ENCODE data around the gene RANBP2. TPM values are rescaled to one million over a fixed set of nuclear protein-coding genes. Genes with fewer than 3 reads are reported as not detected.
"Not testable (repeated sequence)": the region's sequence is repeated elsewhere in the genome, so short reads cannot be mapped to it uniquely, and the experiment has no call there.

Gene RANBP2
- 107 and 120 TPM in 2 replicates for total RNA-seq (2014; rRNA removed; shearing (Covaris generic))

DNA sequence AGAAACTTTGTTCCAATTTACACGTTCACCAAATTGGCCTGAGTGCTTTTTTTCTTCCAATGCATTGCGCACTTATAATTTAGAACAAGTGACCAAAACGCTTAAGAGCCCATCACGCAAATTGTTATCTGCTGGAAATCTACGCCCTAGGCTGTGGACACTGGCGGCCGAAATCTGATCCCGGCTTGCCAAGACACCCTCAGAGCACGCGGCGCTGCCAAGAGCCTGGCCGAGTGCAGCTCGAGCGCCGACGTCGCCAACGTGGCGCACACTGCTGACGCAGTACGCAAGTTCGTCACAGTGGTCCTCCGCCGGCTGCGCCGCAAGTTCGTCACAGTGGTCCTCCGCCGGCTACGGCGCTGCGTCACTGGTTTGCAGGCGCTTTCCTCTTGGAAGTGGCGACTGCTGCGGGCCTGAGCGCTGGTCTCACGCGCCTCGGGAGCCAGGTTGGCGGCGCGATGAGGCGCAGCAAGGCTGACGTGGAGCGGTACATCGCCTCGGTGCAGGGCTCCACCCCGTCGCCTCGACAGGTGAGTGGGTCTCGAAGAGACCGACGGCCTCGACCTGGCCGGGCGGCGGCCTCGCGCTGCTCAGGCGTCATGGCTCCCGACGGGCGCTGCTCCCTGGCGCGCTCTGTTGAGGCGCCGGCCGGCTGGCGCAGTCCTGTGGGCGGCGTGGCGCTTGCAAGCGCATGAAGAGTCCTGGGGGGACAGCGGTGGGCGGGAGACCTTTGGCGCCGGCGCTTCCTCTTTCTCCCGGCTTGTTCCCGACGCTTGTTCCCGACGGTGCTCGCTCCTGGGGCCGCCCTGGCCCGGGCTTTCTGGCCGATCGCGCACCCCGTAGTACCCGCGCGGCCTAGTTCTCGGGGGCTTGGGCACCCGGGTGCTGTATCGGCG, at the start of gene RANBP2:
TSS of gene RANBP2 (plus strand) at position 334 of the 896 bp plus-strand sequence. CDS start at position 459, 125 bp downstream.
- Histone ChIP-seq H3K27ac (peak within 1 kb of the TSS; percentile 88), H3K9me3 (replicated peaks) (no peaks in the 10 kb centered on the region), H3K4me1 (no peaks in the 10 kb centered on the region), H3K4me3 (peak within 1 kb of the TSS; percentile 85), H3K36me3 (no peaks in the 10 kb centered on the region), H3K27me3 (no peaks in the 10 kb centered on the region)
- DNase-seq: peak; percentile 97

DNA sequence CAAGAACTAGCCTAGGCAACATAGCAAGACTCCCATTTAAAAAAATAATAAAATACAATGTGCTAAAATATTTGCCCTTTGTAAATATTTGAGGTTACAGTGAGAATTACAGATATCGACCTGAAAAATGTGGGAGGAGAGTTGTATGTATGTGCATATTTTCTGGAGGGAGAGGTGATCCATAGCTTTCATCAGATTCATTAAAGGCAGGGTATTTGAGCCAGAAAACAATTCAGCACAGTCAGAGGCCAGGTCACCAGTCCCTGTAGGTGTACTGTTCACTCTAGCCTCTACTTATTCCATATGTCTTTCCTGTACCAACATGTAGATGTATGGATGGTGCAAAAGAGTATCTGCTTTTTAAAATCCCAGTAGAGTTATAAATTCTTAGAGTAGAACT, 49.0 kb upstream of the RANBP2 start:
- DNase-seq; H3K4me1 ChIP-seq; H3K36me3 ChIP-seq; H3K27me3 ChIP-seq; H3K9me3 ChIP-seq (replicated peaks); H3K4me3 ChIP-seq; H3K27ac ChIP-seq: not testable (repeated sequence)

DNA sequence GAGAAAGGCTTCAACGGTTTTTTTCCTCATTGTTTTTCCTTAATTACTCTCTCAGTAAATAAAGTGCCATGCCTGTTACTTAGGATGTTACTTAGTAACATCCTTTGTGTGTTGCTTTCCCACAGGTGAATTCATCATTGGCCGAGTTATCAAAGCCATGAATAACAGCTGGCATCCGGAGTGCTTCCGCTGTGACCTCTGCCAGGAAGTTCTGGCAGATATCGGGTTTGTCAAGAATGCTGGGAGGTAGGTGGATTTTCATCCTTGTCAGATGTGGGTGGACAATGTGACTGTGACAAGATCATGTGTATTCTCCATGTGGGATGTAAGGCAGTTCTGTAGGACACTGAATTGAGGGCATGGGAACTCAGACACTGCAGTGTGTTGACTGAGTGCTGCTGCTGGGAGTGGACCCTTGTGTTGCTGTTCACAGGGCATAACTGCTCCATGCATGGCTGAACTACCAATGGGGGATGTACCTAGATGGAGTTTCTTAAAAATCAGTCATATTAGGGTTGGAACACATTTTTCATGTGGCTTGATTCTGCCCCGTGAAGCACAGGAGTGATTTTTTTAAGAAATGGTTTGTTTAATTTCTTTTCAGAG, 47.0 kb upstream of the RANBP2 start:
- not testable (repeated sequence) for H3K27ac ChIP-seq; H3K4me1 ChIP-seq; H3K27me3 ChIP-seq; H3K9me3 ChIP-seq (replicated peaks); DNase-seq; H3K4me3 ChIP-seq; H3K36me3 ChIP-seq

DNA sequence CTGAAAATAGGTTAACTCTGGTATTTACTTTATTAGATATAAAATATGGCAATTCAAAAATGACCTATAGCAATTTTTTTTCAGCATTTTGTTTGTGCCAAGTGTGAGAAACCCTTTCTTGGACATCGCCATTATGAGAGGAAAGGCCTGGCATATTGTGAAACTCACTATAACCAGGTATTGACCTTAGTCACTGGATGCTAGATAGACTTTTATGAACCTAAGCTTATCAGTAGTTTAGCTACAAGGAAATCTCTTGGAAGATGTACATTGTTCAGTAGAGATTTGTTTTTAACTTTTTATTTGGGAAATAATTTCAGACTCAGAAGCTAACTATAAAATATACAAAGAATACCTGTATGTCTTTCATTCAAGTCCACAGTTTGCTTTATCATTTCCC, 42.8 kb upstream of the RANBP2 start:
- DNase-seq; H3K27me3 ChIP-seq; H3K4me3 ChIP-seq; H3K9me3 ChIP-seq (replicated peaks); H3K36me3 ChIP-seq; H3K27ac ChIP-seq: not testable (repeated sequence)
- H3K4me1 ChIP-seq: peaks cover 13% of the 10 kb centered on the region

- not testable (repeated sequence) for H3K36me3 ChIP-seq; H3K27me3 ChIP-seq; DNase-seq; H3K9me3 ChIP-seq (replicated peaks); H3K4me3 ChIP-seq
- Histone ChIP-seq H3K27ac (peak overlapping the region; percentile 86; the same call in 1 of the 2 replicates), H3K4me1 (peaks cover 13% of the 10 kb centered on the region)
Observed at GRCh38 chr2:108677239-108677744, 42.0 kb upstream of the RANBP2 start.

GRCh38 chr2:108678198-108678651, 41.1 kb upstream of the RANBP2 start:
- Histone ChIP-seq H3K4me3 (peak overlapping the region; percentile 17; the same call in 1 of the 2 replicates), H3K4me1 (peaks cover 13% of the 10 kb centered on the region), H3K27ac (peak overlapping the region; percentile 86)
- H3K27me3 ChIP-seq; H3K9me3 ChIP-seq (replicated peaks); H3K36me3 ChIP-seq: not testable (repeated sequence)
- peak; percentile 58 to 79 for DNase-seq

GRCh38 chr2:108680805-108681204, 38.5 kb upstream of the RANBP2 start:
- H3K4me3 ChIP-seq; H3K27ac ChIP-seq; DNase-seq; H3K9me3 ChIP-seq (replicated peaks); H3K27me3 ChIP-seq: not testable (repeated sequence)
- peaks cover 20% of the 10 kb centered on the region for H3K36me3 ChIP-seq
- H3K4me1 ChIP-seq: peaks cover 13% of the 10 kb centered on the region

DNA sequence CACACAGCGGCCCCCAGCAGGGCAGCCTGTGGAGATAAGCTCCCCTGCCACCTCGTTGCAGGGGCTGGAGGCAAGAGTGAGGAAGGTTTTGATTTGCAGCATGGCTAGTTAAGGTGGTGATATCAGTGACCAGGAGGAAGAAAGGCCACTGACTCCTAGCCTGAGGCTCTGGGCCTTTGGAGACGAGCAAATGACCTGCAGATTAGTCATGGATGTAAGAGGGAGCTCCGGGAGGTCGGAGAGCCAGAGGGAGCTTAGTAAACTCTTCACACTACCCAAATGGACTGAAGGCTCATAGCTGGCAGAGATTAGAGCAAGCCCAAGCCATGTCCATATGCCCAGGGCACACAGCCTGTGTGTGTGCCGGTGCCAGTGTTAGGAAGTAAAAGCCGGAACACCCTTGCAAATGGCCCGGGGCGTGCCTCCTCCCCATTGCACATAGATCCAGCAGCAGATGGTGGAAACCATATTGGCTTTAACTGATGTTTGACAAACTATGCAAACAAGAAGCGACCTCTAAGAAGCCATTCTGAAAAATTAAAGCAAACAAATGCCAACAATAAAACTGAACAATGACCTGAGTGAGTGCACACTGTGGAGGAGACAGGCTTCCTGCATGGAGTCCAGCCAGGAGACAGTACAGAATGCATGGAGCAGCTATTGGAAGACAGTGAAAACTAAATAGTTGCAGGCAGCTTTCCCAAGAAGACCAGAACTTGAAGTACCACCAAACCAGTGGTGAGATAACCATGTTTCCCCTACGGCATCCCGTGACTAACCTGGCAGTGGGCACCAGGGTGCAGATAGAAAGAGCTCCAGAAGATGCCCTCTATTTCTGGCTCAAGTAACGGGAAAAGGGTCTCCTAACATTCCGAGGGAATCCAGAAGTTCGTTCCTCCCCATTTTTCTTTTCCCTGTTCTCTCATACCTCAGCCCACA, 30.2 kb upstream of the RANBP2 start:
- not testable (repeated sequence) for H3K9me3 ChIP-seq (replicated peaks); H3K27me3 ChIP-seq; H3K4me1 ChIP-seq; DNase-seq; H3K27ac ChIP-seq; H3K4me3 ChIP-seq
- H3K36me3 ChIP-seq: peaks cover 13% of the 10 kb centered on the region

GRCh38 chr2:108690001-108690400, 29.3 kb upstream of the RANBP2 start:
- H3K4me1 ChIP-seq; H3K27ac ChIP-seq; H3K27me3 ChIP-seq; H3K36me3 ChIP-seq; H3K9me3 ChIP-seq (replicated peaks); H3K4me3 ChIP-seq; DNase-seq: not testable (repeated sequence)

- Histone ChIP-seq H3K4me1 (no peaks in the 10 kb centered on the region), H3K9me3 (replicated peaks) (no peaks in the 10 kb centered on the region), H3K27ac (no peak overlapping the region), H3K27me3 (no peaks in the 10 kb centered on the region), H3K36me3 (no peaks in the 10 kb centered on the region), H3K4me3 (no peak overlapping the region)
- DNase-seq: no peak
Observed at GRCh38 chr2:108691447-108691846, 27.8 kb upstream of the RANBP2 start.

DNA sequence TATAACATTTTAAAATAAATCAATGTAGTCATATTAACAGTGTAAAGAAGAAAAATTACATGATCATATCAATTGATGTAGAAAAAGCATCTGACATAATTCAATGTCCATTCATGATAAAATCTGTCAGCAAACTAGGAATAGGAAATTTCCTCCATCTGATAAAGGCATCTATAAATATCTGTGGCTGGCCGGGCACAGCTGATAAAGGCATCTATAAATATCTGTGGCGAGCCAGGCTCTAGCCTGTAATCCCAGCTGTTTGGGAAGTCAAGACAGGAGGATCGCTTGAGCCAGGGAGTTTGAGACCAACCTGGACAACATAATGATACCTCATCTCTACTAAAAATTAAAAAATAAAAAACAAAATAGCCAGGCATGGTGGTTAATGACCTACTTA, 18.1 kb upstream of the RANBP2 start:
- peaks cover 9% of the 10 kb centered on the region for H3K4me1 ChIP-seq

DNA sequence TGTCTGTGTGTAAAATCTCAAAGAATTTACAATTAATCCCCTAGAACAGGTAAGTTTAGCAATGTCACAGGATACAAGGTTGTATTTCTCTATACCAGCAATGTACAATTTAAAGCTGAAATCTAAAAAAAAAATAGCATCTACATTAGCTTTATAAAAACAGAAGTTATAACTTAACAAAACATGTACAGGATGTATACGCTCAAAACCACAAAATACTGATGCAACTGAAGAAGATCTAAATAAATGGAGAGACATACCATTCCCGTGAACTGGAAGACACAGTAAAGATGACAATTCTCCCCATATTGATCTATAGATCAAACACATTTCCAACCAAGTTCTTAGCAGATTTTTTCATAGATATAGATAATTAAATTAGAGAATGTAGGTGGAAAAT, 17.5 kb upstream of the RANBP2 start:
- Histone ChIP-seq H3K4me1 (peaks cover 9% of the 10 kb centered on the region), H3K9me3 (replicated peaks) (no peaks in the 10 kb centered on the region), H3K36me3 (no peaks in the 10 kb centered on the region), H3K4me3 (no peak overlapping the region), H3K27ac (no peak overlapping the region), H3K27me3 (no peaks in the 10 kb centered on the region)
- no peak for DNase-seq

More for the DNA sequence above, 18.1 kb upstream of the RANBP2 start:
- Histone ChIP-seq H3K4me3 (no peak overlapping the region), H3K36me3 (no peaks in the 10 kb centered on the region), H3K27me3 (no peaks in the 10 kb centered on the region), H3K9me3 (replicated peaks) (no peaks in the 10 kb centered on the region), H3K27ac (no peak overlapping the region)
- DNase-seq: peak; percentile 55 to 64

- Histone ChIP-seq H3K36me3 (no peaks in the 10 kb centered on the region), H3K4me1 (peaks cover 9% of the 10 kb centered on the region), H3K27me3 (no peaks in the 10 kb centered on the region), H3K9me3 (replicated peaks) (no peaks in the 10 kb centered on the region), H3K27ac (no peak overlapping the region), H3K4me3 (no peak overlapping the region)
- DNase-seq: no peak
Observed at GRCh38 chr2:108704871-108705270, 14.4 kb upstream of the RANBP2 start.

DNA sequence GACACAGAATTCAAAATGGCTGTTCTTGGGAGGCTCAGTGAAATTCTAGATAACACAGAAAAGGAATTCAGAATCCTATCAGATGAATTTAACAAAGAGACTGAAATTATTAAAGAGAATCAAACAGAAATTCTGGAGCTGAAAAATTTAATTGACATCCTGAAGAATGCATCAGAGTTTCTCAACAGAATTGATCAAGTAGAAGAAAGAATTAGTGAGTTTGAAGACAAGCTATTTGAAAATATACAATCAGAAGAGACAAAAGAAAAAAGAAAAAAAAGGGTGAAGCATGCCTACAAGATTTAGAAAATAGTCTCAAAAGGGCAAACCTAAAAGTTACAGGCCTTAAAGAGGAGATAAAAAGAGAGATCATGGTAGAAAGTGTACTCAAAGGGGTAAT, 12.0 kb upstream of the RANBP2 start:
- no peak overlapping the region for H3K4me3 ChIP-seq
- H3K4me1 ChIP-seq: no peaks in the 10 kb centered on the region
- H3K36me3 ChIP-seq: no peaks in the 10 kb centered on the region
- no peaks in the 10 kb centered on the region for H3K9me3 ChIP-seq (replicated peaks)
- H3K27ac ChIP-seq: no peak overlapping the region
- no peak for DNase-seq
- H3K27me3 ChIP-seq: no peaks in the 10 kb centered on the region

Measured in SJCRH30 (cell line).